ENCODE results near the gene EYA4.
"Not testable (repeated sequence)": the region's sequence is repeated elsewhere in the genome, so short reads cannot be mapped to it uniquely, and the experiment has no call there.

The EYA4 gene

GRCh38 chr6:133353061-133353460 is 111.9 kb downstream of the EYA4 start:
- DNase-seq, result no peak

- DNase-seq, result no peak
Measured at GRCh38 chr6:133355922-133356321, 114.8 kb downstream of the EYA4 start.

DNA sequence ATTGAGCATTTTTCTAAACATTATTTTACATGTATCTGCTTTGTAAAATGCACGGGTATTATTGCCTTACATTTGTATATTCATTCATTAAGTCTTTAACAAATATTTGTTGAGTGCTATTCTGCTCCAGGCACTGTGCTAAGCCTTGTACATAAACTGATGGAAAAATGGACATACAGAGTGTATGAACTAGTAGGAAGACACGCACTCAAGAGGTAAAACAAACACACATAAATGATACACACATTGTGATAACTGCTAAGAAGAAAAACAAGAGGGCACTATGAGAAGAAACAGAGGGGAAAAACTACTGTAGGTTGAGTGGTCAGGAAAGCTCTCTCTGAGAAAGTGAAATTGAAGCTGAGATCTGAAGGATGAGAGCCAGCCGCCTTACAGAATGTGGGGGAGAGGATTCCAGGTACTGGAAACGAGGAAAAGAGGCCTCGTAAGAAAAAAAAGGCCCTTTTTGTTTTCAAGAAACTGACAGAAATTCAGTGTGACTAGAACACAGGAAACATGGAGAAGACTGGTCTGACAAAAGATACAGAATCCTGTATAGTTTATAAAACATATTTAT is 117.5 kb downstream of the EYA4 start:
- peak; percentile 20 for DNase-seq

- no peak for DNase-seq
Measured at GRCh38 chr6:133359256-133359655, 118.1 kb downstream of the EYA4 start.

DNA sequence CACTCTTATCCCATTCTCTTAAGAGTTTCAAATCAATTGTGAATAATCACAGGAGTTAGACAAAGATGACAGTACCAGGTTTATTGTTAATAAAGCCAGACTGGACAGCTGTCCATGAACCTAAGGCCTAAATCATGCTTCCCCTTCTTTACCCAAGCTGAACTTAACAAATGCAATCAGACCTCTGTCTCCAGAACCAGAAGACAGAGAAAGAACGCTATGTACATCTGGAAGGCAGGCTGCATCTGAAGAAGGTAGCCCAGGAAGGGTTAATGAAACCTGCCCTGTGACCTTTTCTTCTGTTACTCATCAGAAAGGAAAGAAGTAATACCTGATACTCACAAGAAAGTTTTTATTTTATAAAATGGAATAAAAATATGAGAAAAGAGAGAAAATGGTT is 118.6 kb downstream of the EYA4 start:
- no peak for DNase-seq

DNA sequence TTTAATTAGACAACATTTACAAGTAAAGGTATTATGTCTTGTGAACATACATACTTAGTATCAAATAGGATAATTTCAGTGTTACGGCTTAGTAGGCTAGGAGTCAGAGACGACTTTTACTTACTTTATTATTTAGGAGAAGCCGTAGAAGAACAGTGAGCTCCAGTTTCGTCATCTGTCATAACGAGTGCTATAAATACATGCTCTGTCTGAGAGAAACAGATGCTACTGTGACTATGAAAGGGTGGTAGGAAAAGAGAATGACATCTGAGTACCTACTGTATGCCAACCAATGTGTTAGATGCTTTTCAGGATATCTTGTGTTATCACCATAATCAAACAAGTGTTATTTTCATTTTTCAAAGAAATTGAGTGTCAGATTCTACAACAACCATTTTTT is 119.0 kb downstream of the EYA4 start:
- DNase-seq, result no peak

- DNase-seq, result no peak
Measured at GRCh38 chr6:133362813-133363212, 121.7 kb downstream of the EYA4 start.

DNA sequence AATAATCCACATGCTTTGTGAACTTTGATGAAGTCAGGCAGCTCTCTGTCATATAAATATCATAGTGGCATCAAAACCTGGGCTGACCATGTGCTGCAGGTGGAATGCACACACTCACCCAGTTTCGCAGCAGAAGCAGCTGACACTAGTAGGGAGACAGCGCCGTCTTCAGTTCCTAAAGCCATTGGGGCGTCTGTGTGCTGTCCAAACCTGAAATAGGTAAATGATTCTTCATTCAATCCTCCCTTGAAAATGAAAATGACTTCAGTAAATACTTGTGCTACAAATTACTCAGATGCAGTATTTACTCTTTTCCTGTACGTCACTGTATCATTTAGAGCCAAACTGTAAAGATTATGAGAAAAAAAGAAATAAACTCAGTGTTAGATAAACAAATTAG is 127.5 kb downstream of the EYA4 start:
- peak; percentile 71 for DNase-seq

DNA sequence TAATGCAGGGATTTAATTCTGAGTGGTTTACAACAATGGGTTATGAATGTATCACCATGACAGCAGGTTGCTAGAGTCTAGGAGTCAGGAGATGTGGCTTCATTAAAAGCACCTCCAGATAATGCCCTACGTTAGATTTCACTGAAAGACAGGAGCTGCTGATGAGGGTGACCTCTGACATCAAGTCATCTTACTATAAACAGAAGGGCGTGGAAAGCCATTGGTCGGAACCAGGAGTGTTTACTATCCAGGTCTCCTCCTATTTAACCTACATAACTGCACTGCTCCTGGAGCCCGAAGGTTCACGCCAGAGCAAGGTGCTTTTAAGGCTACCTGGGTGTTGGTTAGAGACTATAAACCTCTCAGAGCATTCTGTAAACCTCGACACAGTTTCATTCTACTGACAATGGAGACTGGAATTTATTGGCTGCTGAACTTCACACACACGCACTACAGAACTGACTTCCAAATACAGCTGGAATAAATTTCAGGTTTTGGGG is 128.7 kb downstream of the EYA4 start:
- no peak for DNase-seq

- no peak for DNase-seq
Measured at GRCh38 chr6:133376743-133377142, 135.6 kb downstream of the EYA4 start.

GRCh38 chr6:133377219-133377618 is 136.1 kb downstream of the EYA4 start:
- no peak for DNase-seq

GRCh38 chr6:133380047-133380446 is 138.9 kb downstream of the EYA4 start:
- DNase-seq, result no peak

DNA sequence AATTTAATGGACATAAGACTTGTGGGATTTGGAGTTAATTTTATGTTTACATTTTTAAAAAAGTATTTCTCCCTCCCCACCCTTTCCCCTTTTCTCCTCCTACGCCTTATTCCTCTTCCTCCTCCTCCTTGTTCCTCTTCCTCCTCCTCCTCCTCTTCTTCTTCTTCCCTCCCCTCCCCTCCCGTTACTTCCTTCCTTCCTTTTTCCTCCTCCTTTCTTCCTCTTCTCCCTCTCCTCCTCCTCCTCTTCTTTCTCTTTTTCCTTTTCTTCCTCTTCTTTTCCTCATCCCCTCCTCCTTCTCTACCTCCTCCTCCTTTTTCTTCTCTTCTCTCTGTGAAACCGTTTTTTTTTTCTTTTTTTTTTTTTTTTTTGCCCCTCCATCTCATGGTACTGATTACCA is 139.6 kb downstream of the EYA4 start:
- no peak for DNase-seq

- DNase-seq, result no peak
Measured at GRCh38 chr6:133388731-133389130, 147.6 kb downstream of the EYA4 start.

- no peak for DNase-seq
Measured at GRCh38 chr6:133390168-133390567, 149.0 kb downstream of the EYA4 start.

GRCh38 chr6:133392015-133392414 is 150.9 kb downstream of the EYA4 start:
- no peak for DNase-seq

DNA sequence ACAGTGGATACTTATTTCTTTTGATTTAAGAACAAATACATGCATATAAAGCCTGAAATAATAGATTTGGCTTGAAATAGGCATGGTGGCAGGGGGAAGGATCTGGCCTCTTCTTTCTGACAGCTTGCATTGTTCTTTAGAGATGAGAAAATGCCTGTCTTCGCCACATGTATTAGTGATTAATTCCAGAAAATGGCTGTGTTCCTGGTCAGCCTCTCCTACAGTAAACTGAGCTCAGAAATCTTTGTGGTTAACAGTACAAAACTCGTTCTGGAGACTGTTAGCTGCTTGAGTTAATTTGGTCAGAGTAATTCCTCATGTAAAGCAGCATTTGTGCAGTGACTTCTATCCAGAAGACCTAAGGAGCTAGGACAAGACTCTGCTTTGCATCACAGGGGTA is 151.5 kb downstream of the EYA4 start:
- no peak for DNase-seq

DNA sequence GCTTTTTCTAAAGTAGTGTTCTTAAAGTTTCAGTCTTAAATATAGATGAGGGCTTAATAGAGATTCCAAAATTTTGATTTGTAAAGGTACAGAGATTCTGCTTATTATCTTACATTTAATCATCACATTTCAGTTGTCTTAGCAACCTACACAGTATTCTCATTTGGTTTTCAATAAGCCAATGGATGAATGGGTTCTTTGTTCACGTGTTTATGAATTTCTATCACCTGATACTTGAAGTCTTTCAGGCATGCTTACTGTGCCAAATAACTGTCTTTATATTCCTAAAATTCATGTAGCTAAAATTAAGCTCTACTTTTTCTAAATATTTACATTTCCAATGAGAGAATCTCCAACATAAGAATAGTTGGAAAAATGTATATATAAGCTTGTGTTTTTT is 152.7 kb downstream of the EYA4 start:
- DNase-seq, result no peak

GRCh38 chr6:133394630-133395029 is 153.5 kb downstream of the EYA4 start:
- DNase-seq, result no peak

DNA sequence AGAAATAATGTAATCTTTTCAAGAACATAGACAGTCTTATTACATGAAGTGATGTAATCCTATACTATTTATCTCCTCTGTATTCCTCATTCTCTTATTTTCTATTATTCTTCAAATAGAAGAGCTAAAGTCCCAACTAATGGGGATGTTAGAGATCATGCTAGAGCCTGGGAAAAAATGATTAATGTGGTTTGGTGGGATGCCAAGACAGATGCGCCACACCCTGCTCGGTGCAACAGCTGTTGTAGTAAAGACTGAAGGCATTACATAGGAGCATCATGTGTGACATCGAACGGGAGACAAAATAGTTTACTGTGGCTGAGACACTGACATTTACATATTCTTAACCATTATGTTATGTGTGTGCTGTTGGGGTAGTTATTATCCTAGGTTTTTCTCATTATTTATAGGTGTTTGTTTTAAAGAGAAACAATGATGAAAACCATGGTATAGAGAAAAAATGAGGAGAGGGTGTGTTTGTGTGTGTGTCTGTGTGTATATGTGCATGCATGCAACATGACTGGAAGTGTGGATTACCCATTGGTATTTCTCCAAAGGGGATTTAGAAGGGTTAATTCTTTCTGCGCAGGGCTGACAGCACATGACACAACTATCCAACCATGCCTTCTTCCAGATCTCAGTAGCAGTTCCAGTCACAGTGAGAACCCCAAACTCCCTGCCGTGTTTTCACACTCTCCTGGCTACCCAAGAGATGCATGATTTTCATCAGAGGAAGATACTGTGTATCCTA is 155.3 kb downstream of the EYA4 start:
- DNase-seq, result no peak

GRCh38 chr6:133396984-133397348 is 155.8 kb downstream of the EYA4 start:
- no peak for DNase-seq

DNA sequence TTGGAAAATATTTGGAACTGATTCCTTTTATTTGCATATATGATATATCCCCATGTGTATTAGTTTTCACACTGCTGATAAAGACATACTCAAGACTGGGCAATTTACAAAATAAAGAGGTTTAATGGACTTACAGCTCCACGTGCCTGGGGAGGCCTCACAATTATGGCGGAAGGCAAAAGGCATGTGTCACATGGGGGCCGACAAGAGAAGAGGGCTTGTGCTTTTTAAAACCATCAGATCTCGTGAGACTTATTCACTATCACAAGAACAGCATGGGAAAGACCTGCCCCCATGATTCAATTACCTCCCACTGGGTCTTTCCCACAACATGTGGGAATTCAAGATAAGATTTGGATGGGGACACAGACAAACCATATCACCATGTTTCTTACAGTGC is 156.4 kb downstream of the EYA4 start:
- DNase-seq, result not testable (repeated sequence)

DNA sequence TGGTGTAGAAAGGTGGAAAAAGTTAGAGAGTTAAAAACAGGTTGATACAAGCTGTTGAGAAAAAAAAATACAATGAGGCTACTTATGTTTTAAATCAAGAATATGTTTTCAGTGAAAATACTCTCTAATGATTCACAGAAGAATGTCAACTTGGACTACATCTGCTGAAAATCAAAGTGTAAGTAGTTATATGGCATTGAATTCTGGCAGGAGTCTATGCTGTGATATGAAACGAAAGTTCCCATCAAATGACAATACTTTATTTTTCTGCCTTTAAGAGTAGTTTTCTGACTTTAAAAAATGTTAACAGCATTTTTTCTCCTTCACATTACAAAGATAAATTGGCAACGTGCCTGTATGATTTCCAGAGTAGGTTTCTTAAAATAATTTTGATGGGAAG is 158.3 kb downstream of the EYA4 start:
- no peak for DNase-seq

DNA sequence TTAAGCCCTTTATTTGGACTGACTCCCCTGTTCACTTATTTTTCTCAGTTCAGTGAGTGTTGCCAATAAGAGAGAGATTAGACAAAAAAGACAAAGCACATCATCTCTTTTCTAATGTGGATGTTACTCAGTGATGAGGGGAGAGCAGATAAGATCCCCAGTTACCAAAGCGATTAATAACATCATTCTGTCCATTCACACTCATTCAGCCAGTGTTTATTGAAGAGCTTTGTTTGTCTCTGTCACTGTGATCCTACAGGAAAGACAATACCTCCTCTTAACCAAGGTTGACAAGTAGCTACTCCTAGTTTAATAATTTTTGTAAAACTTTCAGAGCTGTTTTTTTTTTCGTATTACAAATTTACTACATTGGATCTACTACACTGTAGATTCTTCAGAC is 163.0 kb downstream of the EYA4 start:
- no peak for DNase-seq

GRCh38 chr6:133404728-133405127 is 163.6 kb downstream of the EYA4 start:
- DNase-seq, result no peak
